Esophagus muscularis mucosa (tissue), 4 donors: ENCODE data around the gene UBE2J1. TPM values are rescaled to one million over a fixed set of nuclear protein-coding genes. Genes with fewer than 3 reads are reported as not detected.
A peak's percentile ranks its signal among the peaks of the same experiment; 100 is the strongest.

Source experiments
- DNase-seq: peaks from one replicate; pipeline ENCODE4 v3.0.0-alpha.2; 2017; ENCODE audit errors: extremely low spot score
- H3K27ac ChIP-seq, 4 donors: fragments of 200-600 bp; sonication (generic); replicated peaks in 1 of 4; 1 replicate in 3 of 4; 2 replicates in 1 of 4; pipeline ENCODE4 v1.5.1; 2016 to 2019; ENCODE audit warnings: mild to moderate bottlenecking in 1 of 4
- H3K27me3 ChIP-seq, 4 donors: fragments of 200-600 bp; sonication (generic); one replicate each; pipeline versions ENCODE4 v1.5.1 to v1.6.0; 2016 to 2019
- H3K36me3 ChIP-seq, 4 donors: fragments of 200-600 bp; sonication (generic); one replicate each; pipeline ENCODE4 v1.5.1; 2016 to 2019
- H3K4me1 ChIP-seq, 4 donors: fragments of 200-600 bp; sonication (generic); one replicate each; pipeline ENCODE4 v1.5.1; 2016 to 2019
- H3K4me3 ChIP-seq, 4 donors: fragments of 200-600 bp; sonication (generic); 1 replicate in 2 of 4; 2 replicates in 2 of 4; pipeline ENCODE4 v1.5.1; 2016 to 2019; ENCODE audit warnings: mild to moderate bottlenecking in 4 of 4, moderate library complexity in 1 of 4
- H3K9me3 ChIP-seq, 4 donors: fragments of 200-600 bp; sonication (generic); 1 replicate in 3 of 4; 2 replicates in 1 of 4; pipeline ENCODE4 v1.5.1; 2016 to 2019
- CTCF ChIP-seq, 3 experiments: fragments of 200-600 bp in 2 of 3; fragments of 450-650 bp in 1 of 3; sonication (generic) in 2 of 3; IDR thresholded peaks; one replicate each; pipeline ENCODE4 v1.5.1; 2017 to 2019; ENCODE audit warnings: antibody characterized with exemption in 3 of 3, mild to moderate bottlenecking in 2 of 3, moderate library complexity in 1 of 3
- EP300 ChIP-seq: sonication (generic); formaldehyde crosslinking; IDR thresholded peaks from one replicate; pipeline ENCODE4 v1.6.1; 2017; ENCODE audit warnings: antibody characterized with exemption
- POLR2A ChIP-seq: fragments of 450-650 bp; IDR thresholded peaks from one replicate; pipeline ENCODE4 v1.6.1; 2017; ENCODE audit warnings: antibody characterized with exemption, moderate library complexity, mild to moderate bottlenecking, low read depth
- POLR2AphosphoS5 ChIP-seq, 2 donors: sonication (generic); formaldehyde crosslinking; IDR thresholded peaks; one replicate each; pipeline ENCODE4 v1.6.1; 2017; ENCODE audit warnings: antibody characterized with exemption in 2 of 2
- WGBS: methylation state at CpG from one replicate; pipeline ENCODE4 v1.1.5; 2018; 5-methylcytosine and 5-hydroxymethylcytosine counted together
- intact Hi-C: fragments of 100-400 bp; cut with DNase I; formaldehyde crosslinking; loops from one replicate; pipeline ENCODE4 v1.15.1; 2023
- total RNA-seq, 4 donors: library from RNA; depleted of rRNA; stranded (reverse); fragments of >200 nt; gene quantifications; one replicate each; pipeline versions ENCODE4 v1.1.0 to v1.2.1, GENCODE V29; 2016

The UBE2J1 gene
- total RNA-seq, 4 donors from 2014 or later: 31.0 to 36.6 (median 33.6) TPM

- Histone ChIP-seq H3K9me3 (no peaks in the 10 kb centered on the region), H3K4me3 (no peak overlapping the region), H3K36me3 (peaks cover 0 to 8% (median 0%) of the 10 kb centered on the region in 4 donors), H3K27ac (no peak overlapping the region), H3K27me3 (no peaks in the 10 kb centered on the region), H3K4me1 (no peaks in the 10 kb centered on the region)
- no peak for DNase-seq
- 93% methylated on average over 4 of the region's 4 CpGs for WGBS
- intact Hi-C loops: no loop called here
- no peak for TF ChIP-seq POLR2AphosphoS5 (IDR thresholded peaks at IDR 0.05)
- TF ChIP-seq EP300: no peak
- TF ChIP-seq CTCF (IDR thresholded peaks at IDR 0.05): no peak
- TF ChIP-seq POLR2A: no peak
These were observed 26.1 kb upstream of the UBE2J1 start for GRCh38 chr6:89378628-89379027.

- no peak for DNase-seq
- Histone ChIP-seq H3K4me1 (peaks cover 9 to 11% (median 9%) of the 10 kb centered on the region in 4 donors), H3K4me3 (no peak overlapping the region), H3K9me3 (no peaks in the 10 kb centered on the region), H3K36me3 (peaks cover 0 to 8% (median 0%) of the 10 kb centered on the region in 4 donors), H3K27me3 (no peaks in the 10 kb centered on the region), H3K27ac (no peak overlapping the region)
- intact Hi-C loops: no loop called here
- 64% methylated on average over 6 of the region's 6 CpGs for WGBS
- TF ChIP-seq POLR2A (no peak), POLR2AphosphoS5 (IDR thresholded peaks at IDR 0.05) (no peak)
These were observed 23.1 kb upstream of the UBE2J1 start for GRCh38 chr6:89375427-89376267.

- Histone ChIP-seq H3K27ac (peak overlapping the region in 1 of 4 donors; percentile 4), H3K27me3 (no peaks in the 10 kb centered on the region), H3K36me3 (peaks cover 0 to 8% (median 0%) of the 10 kb centered on the region in 4 donors), H3K4me1 (peaks cover 18 to 26% (median 23%) of the 10 kb centered on the region in 4 donors), H3K4me3 (no peak overlapping the region), H3K9me3 (no peaks in the 10 kb centered on the region)
- intact Hi-C loops: no loop called here
- no peak for TF ChIP-seq POLR2A
- TF ChIP-seq EP300: no peak
- TF ChIP-seq CTCF (IDR thresholded peaks at IDR 0.05): no peak
- TF ChIP-seq POLR2AphosphoS5 (IDR thresholded peaks at IDR 0.05): no peak
- no peak for DNase-seq
- 49% methylated on average over 3 of the region's 3 CpGs for WGBS
These were observed 20.0 kb upstream of the UBE2J1 start for GRCh38 chr6:89372506-89372901.

- Histone ChIP-seq H3K9me3 (no peaks in the 10 kb centered on the region), H3K4me3 (no peak overlapping the region), H3K36me3 (peaks cover 0 to 6% (median 0%) of the 10 kb centered on the region in 4 donors), H3K27me3 (no peaks in the 10 kb centered on the region), H3K4me1 (peaks cover 18 to 26% (median 23%) of the 10 kb centered on the region in 4 donors), H3K27ac (peak overlapping the region in 1 of 4 donors; percentile 4)
- intact Hi-C loops: no loop called here
- no peak for DNase-seq
- TF ChIP-seq CTCF (IDR thresholded peaks at IDR 0.05) (peak; percentile 82 to 98 (median 89)), POLR2AphosphoS5 (IDR thresholded peaks at IDR 0.05) (peak in 1 of 2 donors; percentile 52), EP300 (no peak), POLR2A (no peak)
- 49% methylated on average over 5 of the region's 8 CpGs for WGBS
These were observed 19.5 kb upstream of the UBE2J1 start for GRCh38 chr6:89371849-89372505.

- peak overlapping the region; percentile 14 to 46 (median 43) for H3K27ac ChIP-seq
- intact Hi-C loops: loop anchor here (2.0 to 5.0 kb wide), 2 partner anchors 16 to 43 kb away; partner anchors contain the start of genes RRAGD and UBE2J1
- TF ChIP-seq CTCF (IDR thresholded peaks at IDR 0.05) (peak; percentile 61 to 71 (median 68)), POLR2AphosphoS5 (IDR thresholded peaks at IDR 0.05) (peak; percentile 42 to 60), POLR2A (no peak)
These were observed 16.5 kb upstream of the UBE2J1 start for GRCh38 chr6:89368999-89369398.

More at GRCh38 chr6:89368999-89369398, 16.5 kb upstream of the UBE2J1 start:
- H3K36me3 ChIP-seq: no peaks in the 10 kb centered on the region
- peaks cover 18 to 26% (median 23%) of the 10 kb centered on the region in 4 donors for H3K4me1 ChIP-seq
- H3K4me3 ChIP-seq: no peak overlapping the region
- WGBS: 7% methylated on average over 7 of the region's 7 CpGs
- DNase-seq: no peak
- no peaks in the 10 kb centered on the region for H3K9me3 ChIP-seq
- H3K27me3 ChIP-seq: no peaks in the 10 kb centered on the region
